HCT116 (cell line): ENCODE data around the gene TARBP1. TPM values are rescaled to one million over a fixed set of nuclear protein-coding genes. Genes with fewer than 3 reads are reported as not detected.

Experiments
- ATAC-seq: fragments of 200-7000 bp; cut with Tn5 transposase; 2 replicates; pipeline ENCODE4 v1.9.1; 2020; ENCODE audit warnings: mild to moderate bottlenecking, moderate library complexity
- BruUV-seq: library from RNA; stranded (reverse); fragments of 400-500 nt; replicated peaks from 2 replicates; lab custom pipeline; 2021; lab: Mats Ljungman, UMichigan
- CTCF ChIA-PET: fragments of 300-600 bp; sonication (Branson Sonifier 250); formaldehyde crosslinking; loops from one replicate; lab custom pipeline; 2021; ENCODE audit warnings: antibody characterized with exemption; lab: Charles Lee
- POLR2A ChIA-PET: fragments of 300-600, 350-600 bp; sonication (Branson Sonifier 250); formaldehyde crosslinking; loops from one replicate; lab custom pipeline; 2021; ENCODE audit warnings: antibody characterized with exemption; lab: Charles Lee
- RAD21 ChIA-PET, 2 experiments: fragments of 300-600 bp; sonication (Branson Sonifier 250); formaldehyde crosslinking; loops; one replicate each; lab custom pipeline; 2023; ENCODE audit warnings: low total read pairs in 2 of 2; ENCODE audit not compliant: uncharacterized antibody in 2 of 2, unreplicated experiment in 2 of 2, low non-redundant PET in 1 of 2; lab: Charles Lee
- DNase-seq: peaks from one replicate; pipeline ENCODE4 v3.0.0-alpha.2; 2010; ENCODE audit warnings: low read depth, low spot score
- H2AFZ ChIP-seq: fragments of 200-600 bp; shearing (Covaris generic), sonication (generic); 2 replicates; pipeline ENCODE4 v1.6.1; 2017; ENCODE audit warnings: low read depth, mixed run types, mixed read lengths, antibody characterized with exemption, low read length; ENCODE audit not compliant: poor library complexity, severe bottlenecking
- H3K27ac ChIP-seq: 2 replicates; pipeline ENCODE4 v1.5.1; 2012; ENCODE audit warnings: low read depth, low read length
- H3K27me3 ChIP-seq: fragments of 200-600 bp; sonication (generic); 2 replicates; pipeline ENCODE4 v1.6.1; 2016; ENCODE audit warnings: mixed run types, low read length, mixed read lengths; ENCODE audit not compliant: insufficient read depth
- H3K36me3 ChIP-seq, 2 experiments: fragments of 200-500 bp in 1 of 2; fragments of 200-600 bp in 1 of 2; sonication (Bioruptor generic) in 1 of 2; sonication (generic) in 1 of 2; 2 replicates each; pipeline versions ENCODE4 v1.5.1 to v1.6.1; 2014 to 2016; ENCODE audit warnings: low read length in 2 of 2, inconsistent platforms in 1 of 2, mixed read lengths in 1 of 2, mixed run types in 1 of 2; ENCODE audit not compliant: insufficient read depth in 2 of 2, control insufficient read depth in 1 of 2
- H3K4me1 ChIP-seq, 2 experiments: fragments of 200-600 bp in 1 of 2; sonication (generic) in 1 of 2; 2 replicates each; pipeline versions ENCODE4 v1.5.1 to v1.6.1; 2012 to 2017; ENCODE audit warnings: low read length in 2 of 2, inconsistent platforms in 1 of 2, mild to moderate bottlenecking in 1 of 2, mixed read lengths in 1 of 2, mixed run types in 1 of 2, moderate library complexity in 1 of 2; ENCODE audit not compliant: insufficient read depth in 2 of 2, control insufficient read depth in 1 of 2
- H3K4me2 ChIP-seq: fragments of 200-600 bp; sonication (generic); 2 replicates; pipeline ENCODE4 v1.6.1; 2017; ENCODE audit warnings: mixed run types, low read length, mixed read lengths
- H3K4me3 ChIP-seq, 2 experiments: fragments of 200-600 bp in 1 of 2; sonication (generic) in 1 of 2; replicated peaks in 1 of 2; 2 replicates each; pipeline ENCODE4 v1.5.1; 2011 to 2016; ENCODE audit warnings: low read length in 2 of 2, control low read depth in 1 of 2, low read depth in 1 of 2, mild to moderate bottlenecking in 1 of 2, mixed read lengths in 1 of 2, mixed run types in 1 of 2
- H3K79me2 ChIP-seq: fragments of 200-600 bp; sonication (generic); 2 replicates; pipeline ENCODE4 v1.6.1; 2017; ENCODE audit warnings: mild to moderate bottlenecking, mixed run types, low read length, moderate library complexity, mixed read lengths; ENCODE audit not compliant: insufficient read depth
- H3K9ac ChIP-seq: fragments of 200-600 bp; sonication (generic); 2 replicates; pipeline ENCODE4 v1.6.1; 2016; ENCODE audit warnings: low read length, mixed read lengths
- H3K9me2 ChIP-seq: fragments of 200-600 bp; sonication (generic), shearing (Covaris generic); 2 replicates; pipeline ENCODE4 v1.6.1; 2017; ENCODE audit warnings: mixed run types, mild to moderate bottlenecking, moderate library complexity; ENCODE audit not compliant: insufficient read depth
- H3K9me3 ChIP-seq, 2 experiments: fragments of 200-500 bp in 1 of 2; fragments of 200-600 bp in 1 of 2; sonication (Bioruptor generic) in 1 of 2; sonication (generic) in 1 of 2; 2 replicates each; pipeline ENCODE4 v1.6.1; 2014 to 2017; ENCODE audit warnings: low read length in 2 of 2, mixed read lengths in 2 of 2, inconsistent platforms in 1 of 2, low read depth in 1 of 2, mild to moderate bottlenecking in 1 of 2, mixed run types in 1 of 2, moderate library complexity in 1 of 2; ENCODE audit not compliant: control insufficient read depth in 1 of 2, insufficient read depth in 1 of 2
- H4K20me1 ChIP-seq: fragments of 200-600 bp; sonication (generic), shearing (Covaris generic); 2 replicates; pipeline ENCODE4 v1.6.1; 2017; ENCODE audit warnings: mixed run types, mild to moderate bottlenecking, moderate library complexity; ENCODE audit not compliant: insufficient read depth
- CEBPB ChIP-seq: IDR thresholded peaks from 2 replicates; pipeline ENCODE4 v1.6.1; 2012; ENCODE audit warnings: low read depth
- EZH2phosphoT487 ChIP-seq: fragments of 200-600 bp; IDR thresholded peaks from 2 replicates; pipeline ENCODE4 v1.6.1; 2018; ENCODE audit warnings: antibody characterized with exemption, borderline replicate concordance
- POLR2A ChIP-seq: IDR thresholded peaks from 2 replicates; pipeline ENCODE4 v1.7.0; 2011; ENCODE audit warnings: borderline replicate concordance; ENCODE audit not compliant: insufficient read depth, insufficient read length; ENCODE audit errors: extremely low read depth
- ZFX ChIP-seq: fragments of 450-650 bp; IDR thresholded peaks from 2 replicates; pipeline ENCODE4 v1.6.1; 2017
- ZNF274 ChIP-seq: fragments of 200-500 bp; sonication (Bioruptor generic); IDR thresholded peaks from 2 replicates; pipeline ENCODE4 v1.6.1; 2014; ENCODE audit warnings: mild to moderate bottlenecking, low read depth, low read length, inconsistent platforms
- intact Hi-C: fragments of 100-400 bp; cut with micrococcal nuclease; formaldehyde crosslinking; loops from 2 replicates; pipeline ENCODE4 v1.10.0; 2022
- total RNA-seq: library from RNA; stranded (reverse); gene quantifications from one replicate; pipeline ENCODE4 v1.2.1, GENCODE V29; 2021; ENCODE audit not compliant: unreplicated experiment
- TF ChIP-seq, protein P1 (sequence below): IDR thresholded peaks from 2 replicates; pipeline ENCODE4 v1.6.1; 2012; ENCODE audit warnings: low read depth
- TF ChIP-seq, protein P2 (sequence below): IDR thresholded peaks from 2 replicates; pipeline ENCODE4 v1.6.1; 2012

Gene TARBP1
- total RNA-seq, 1 experiment from 2014 or later, result 17.2 TPM

DNA sequence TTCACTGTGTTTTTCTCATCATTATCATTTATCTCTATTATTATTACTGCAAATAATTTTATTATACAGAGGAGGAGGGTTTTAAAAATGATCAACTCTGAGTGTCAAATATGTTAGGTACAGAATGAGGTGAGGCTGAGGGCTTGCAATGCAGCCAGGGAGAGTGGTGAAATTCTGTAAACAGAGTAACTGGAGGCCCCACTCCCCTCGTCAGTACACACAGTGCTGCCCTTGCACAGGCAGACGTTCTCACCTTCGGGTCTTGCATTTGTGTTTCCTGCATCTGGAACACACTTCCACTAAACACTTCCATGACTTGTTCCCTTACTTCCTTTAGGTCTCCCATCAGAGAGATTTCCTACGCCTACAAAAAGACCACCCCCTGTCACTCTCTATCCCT lies 130.0 kb downstream of the TARBP1 start:
- no peaks in the 10 kb centered on the region for H3K9me2 ChIP-seq
- no peak overlapping the region for H3K4me2 ChIP-seq
- no TSS peak for BruUV-seq
- no peaks in the 10 kb centered on the region for H3K36me3 ChIP-seq
- intact Hi-C loops, result no loop called here
- TF ChIP-seq CEBPB, result no peak
- H3K27ac ChIP-seq, result no peak overlapping the region
- CTCF ChIA-PET, result interaction anchor here (1.1 kb wide), 1 partner anchor 22 kb away, joined by 3 read pairs; no protein-coding TSS in a partner anchor
- DNase-seq, result no peak
- RAD21 ChIA-PET, result no interaction called here
- H3K9me3 ChIP-seq, result no peaks in the 10 kb centered on the region
- H3K4me1 ChIP-seq, result no peaks in the 10 kb centered on the region
- H4K20me1 ChIP-seq, result no peaks in the 10 kb centered on the region
- H3K9ac ChIP-seq, result no peak overlapping the region
- POLR2A ChIA-PET, result no interaction called here
- no peak overlapping the region for H3K4me3 ChIP-seq
- H3K79me2 ChIP-seq, result no peaks in the 10 kb centered on the region
- ATAC-seq, result no peak
- H3K27me3 ChIP-seq, result no peaks in the 10 kb centered on the region
- H2AFZ ChIP-seq, result no peak overlapping the region

DNA sequence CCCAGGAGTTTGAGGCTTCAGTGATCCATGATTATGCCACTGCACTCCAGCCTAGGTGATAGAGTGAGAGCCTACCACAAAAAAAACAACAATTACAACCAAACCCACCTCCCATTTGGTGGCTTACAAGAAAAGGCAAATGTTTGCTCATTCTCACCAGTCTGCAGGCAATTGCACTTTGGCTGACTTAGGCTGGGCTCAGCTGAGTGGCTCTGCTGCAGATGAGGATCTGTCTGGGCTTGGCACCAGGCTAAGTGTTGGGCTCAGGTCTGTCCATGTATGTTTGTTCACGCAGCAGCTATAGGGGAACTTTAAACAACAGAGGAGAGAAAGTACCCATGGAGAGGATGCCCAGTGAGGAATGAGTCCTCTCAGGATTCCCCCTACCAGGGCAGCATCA lies 133.7 kb downstream of the TARBP1 start:
- ChIA-PET CTCF (no interaction called here), POLR2A (no interaction called here)
- H3K9me2 ChIP-seq, result no peaks in the 10 kb centered on the region
- H3K9me3 ChIP-seq, result no peaks in the 10 kb centered on the region
- H2AFZ ChIP-seq, result no peak overlapping the region
- no peak for ATAC-seq
- TF ChIP-seq, protein P1, sequence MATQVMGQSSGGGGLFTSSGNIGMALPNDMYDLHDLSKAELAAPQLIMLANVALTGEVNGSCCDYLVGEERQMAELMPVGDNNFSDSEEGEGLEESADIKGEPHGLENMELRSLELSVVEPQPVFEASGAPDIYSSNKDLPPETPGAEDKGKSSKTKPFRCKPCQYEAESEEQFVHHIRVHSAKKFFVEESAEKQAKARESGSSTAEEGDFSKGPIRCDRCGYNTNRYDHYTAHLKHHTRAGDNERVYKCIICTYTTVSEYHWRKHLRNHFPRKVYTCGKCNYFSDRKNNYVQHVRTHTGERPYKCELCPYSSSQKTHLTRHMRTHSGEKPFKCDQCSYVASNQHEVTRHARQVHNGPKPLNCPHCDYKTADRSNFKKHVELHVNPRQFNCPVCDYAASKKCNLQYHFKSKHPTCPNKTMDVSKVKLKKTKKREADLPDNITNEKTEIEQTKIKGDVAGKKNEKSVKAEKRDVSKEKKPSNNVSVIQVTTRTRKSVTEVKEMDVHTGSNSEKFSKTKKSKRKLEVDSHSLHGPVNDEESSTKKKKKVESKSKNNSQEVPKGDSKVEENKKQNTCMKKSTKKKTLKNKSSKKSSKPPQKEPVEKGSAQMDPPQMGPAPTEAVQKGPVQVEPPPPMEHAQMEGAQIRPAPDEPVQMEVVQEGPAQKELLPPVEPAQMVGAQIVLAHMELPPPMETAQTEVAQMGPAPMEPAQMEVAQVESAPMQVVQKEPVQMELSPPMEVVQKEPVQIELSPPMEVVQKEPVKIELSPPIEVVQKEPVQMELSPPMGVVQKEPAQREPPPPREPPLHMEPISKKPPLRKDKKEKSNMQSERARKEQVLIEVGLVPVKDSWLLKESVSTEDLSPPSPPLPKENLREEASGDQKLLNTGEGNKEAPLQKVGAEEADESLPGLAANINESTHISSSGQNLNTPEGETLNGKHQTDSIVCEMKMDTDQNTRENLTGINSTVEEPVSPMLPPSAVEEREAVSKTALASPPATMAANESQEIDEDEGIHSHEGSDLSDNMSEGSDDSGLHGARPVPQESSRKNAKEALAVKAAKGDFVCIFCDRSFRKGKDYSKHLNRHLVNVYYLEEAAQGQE, result no peak
- TF ChIP-seq POLR2A, result no peak
- no peak for TF ChIP-seq ZNF274
- TF ChIP-seq, protein P2, sequence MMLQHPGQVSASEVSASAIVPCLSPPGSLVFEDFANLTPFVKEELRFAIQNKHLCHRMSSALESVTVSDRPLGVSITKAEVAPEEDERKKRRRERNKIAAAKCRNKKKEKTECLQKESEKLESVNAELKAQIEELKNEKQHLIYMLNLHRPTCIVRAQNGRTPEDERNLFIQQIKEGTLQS, result no peak
- TF ChIP-seq CEBPB, result no peak
- TF ChIP-seq EZH2phosphoT487, result no peak
- TF ChIP-seq ZFX, result no peak
- TF ChIP-seq, all 23 proteins: peak for 0
- Histone ChIP-seq H3K4me2 (no peak overlapping the region), H3K4me3 (no peak overlapping the region), H3K9ac (no peak overlapping the region), H4K20me1 (no peaks in the 10 kb centered on the region), H3K4me1 (no peaks in the 10 kb centered on the region), H3K79me2 (no peaks in the 10 kb centered on the region), H3K36me3 (no peaks in the 10 kb centered on the region), H3K27ac (no peak overlapping the region), H3K27me3 (no peaks in the 10 kb centered on the region)
- no peak for DNase-seq
- BruUV-seq, result no TSS peak
- RAD21 ChIA-PET, result no interaction called here
- intact Hi-C loops, result no loop called here
